Measurements from ENCODE around the gene ALK.

Gene ALK

GRCh38 chr2:29304399-29305060 is 616.9 kb downstream of the ALK start:
- DNase-seq (ENCODE audit: low spot score) = no peak
- no peak for TF ChIP-seq CTCF (IDR thresholded peaks at IDR 0.05; ENCODE audit: extremely low read depth, missing control alignments)

- no peak for TF ChIP-seq CTCF (IDR thresholded peaks at IDR 0.05; ENCODE audit: extremely low read depth, missing control alignments)
- DNase-seq (ENCODE audit: low spot score) = no peak
Measured at GRCh38 chr2:29296585-29296984, 624.8 kb downstream of the ALK start.

GRCh38 chr2:29295845-29296244 is 625.5 kb downstream of the ALK start:
- no peak for DNase-seq (ENCODE audit: low spot score)
- peak; percentile 11 for TF ChIP-seq CTCF (IDR thresholded peaks at IDR 0.05; ENCODE audit: extremely low read depth, missing control alignments)

DNA sequence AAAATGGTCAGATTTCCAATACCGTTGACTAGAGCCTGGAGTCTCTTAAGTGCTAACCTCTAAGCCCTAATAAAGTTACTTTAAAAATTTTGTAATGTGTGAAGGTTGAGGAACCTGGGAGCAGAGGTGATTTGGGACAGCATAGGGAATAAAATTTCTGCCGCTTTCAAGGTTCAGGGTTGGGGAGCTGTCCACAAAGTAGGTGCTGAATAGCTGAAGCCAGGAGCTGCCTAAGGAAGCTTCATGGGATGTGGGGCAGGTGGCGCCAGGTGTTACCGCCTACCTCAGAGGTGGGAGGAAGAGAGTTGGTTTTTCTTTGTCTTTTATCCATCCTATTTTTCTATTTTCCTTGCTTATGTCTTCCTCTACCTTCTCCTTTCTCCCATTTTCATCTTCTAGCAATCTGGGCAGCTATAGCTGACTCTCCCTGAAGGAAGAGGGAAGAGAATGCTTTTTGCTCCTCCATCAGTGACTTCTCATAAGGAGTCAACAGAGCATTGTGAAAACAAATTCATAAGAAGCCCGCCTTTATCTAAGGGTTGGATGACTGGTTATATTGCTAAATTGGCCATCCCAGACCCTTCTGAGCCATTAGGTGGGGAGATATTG is 627.5 kb downstream of the ALK start:
- no peak for TF ChIP-seq CTCF (IDR thresholded peaks at IDR 0.05; ENCODE audit: extremely low read depth, missing control alignments)
- DNase-seq (ENCODE audit: low spot score) = peak; percentile 31

DNA sequence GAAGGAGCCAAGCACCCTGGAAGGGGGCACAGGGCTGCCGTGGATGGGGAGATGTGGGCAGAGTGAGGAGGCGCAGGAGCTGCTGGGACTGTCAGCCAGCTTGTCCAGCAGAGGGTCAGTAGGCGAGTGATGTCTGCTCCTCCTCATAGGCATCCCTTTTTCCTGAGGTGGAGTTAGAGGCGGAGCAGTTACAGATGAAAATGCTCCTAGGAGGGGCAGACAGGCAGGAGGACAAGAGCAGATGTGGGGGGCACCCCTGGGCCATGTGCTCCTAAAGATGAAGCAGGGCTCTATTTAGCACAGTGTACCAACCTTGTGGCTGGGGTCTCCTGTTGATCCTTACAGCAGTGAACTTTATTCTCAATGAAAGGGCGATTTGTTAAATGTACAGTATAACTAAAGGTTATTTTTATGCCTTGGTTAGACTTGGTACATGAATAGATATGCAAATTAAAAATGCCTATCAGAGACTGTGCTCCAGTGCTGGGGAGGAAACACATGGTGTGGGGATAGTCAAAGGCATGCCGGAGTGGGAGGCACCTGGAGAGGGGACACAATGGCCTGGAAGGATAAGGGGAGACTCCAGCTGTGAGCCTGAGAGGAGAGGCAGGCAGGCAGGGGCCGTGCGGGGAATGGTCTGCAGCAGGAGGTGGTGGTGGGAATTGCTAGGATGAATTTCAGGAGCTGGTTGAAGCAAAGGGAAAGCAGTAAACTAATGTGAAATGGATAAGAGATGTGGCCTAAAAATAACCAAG is 630.9 kb downstream of the ALK start:
- TF ChIP-seq CTCF (IDR thresholded peaks at IDR 0.05; ENCODE audit: extremely low read depth, missing control alignments) = no peak
- no peak for DNase-seq (ENCODE audit: low spot score)

DNA sequence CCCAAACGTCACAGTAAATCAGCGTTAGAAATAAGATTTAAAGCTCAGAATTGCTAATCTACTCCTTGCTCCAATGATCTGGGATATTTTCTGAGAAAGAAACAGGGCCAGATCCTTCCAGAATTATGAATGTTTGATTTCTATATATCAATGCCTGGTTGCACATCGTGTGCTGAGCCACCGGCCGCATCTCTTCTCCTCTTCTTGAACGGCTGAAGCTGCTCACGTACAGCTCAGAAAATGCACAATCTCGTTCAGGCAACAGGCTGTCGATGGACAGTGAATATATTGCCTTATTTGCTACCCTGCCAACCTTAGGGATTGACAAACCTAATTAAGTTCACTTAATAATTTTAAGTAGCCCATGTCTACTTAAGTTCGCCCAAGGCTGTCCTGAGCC is 636.7 kb downstream of the ALK start:
- no peak for DNase-seq (ENCODE audit: low spot score)
- TF ChIP-seq CTCF (IDR thresholded peaks at IDR 0.05; ENCODE audit: extremely low read depth, missing control alignments) = no peak

- TF ChIP-seq CTCF (IDR thresholded peaks at IDR 0.05; ENCODE audit: extremely low read depth, missing control alignments) = no peak
- no peak for DNase-seq (ENCODE audit: low spot score)
Measured at GRCh38 chr2:29281916-29282247, 639.5 kb downstream of the ALK start.

Measured in GM20000 (cell line).